NB4 (cell line): ENCODE results near the gene HOMEZ.
"Not testable (repeated sequence)": the region's sequence is repeated elsewhere in the genome, so short reads cannot be mapped to it uniquely, and the experiment has no call there.

Source experiments
- CTCF ChIP-seq: IDR thresholded peaks from one replicate; pipeline ENCODE4 v1.5.1; 2012; ENCODE audit warnings: low read depth, low read length
- MAX ChIP-seq: IDR thresholded peaks from 2 replicates; pipeline ENCODE4 v1.6.1; 2011; ENCODE audit warnings: low read depth, low read length
- POLR2A ChIP-seq: IDR thresholded peaks from 2 replicates; pipeline ENCODE4 v1.6.1; 2011; ENCODE audit warnings: mild to moderate bottlenecking; ENCODE audit not compliant: insufficient read length; ENCODE audit errors: extremely low read depth

- TF ChIP-seq MAX, CTCF, POLR2A: not testable (repeated sequence)
These were observed 53.6 kb downstream of the HOMEZ start for GRCh38 chr14:23232241-23232808.
